ENCODE data around the gene DR1.

GRCh38 chr1:93306920-93307319 is 38.8 kb upstream of the DR1 start:
- TF ChIP-seq EP300 (IDR thresholded peaks at IDR 0.05), result no peak
- no peak for TF ChIP-seq CTCF (IDR thresholded peaks at IDR 0.05)

Measured in sigmoid colon (tissue), 4 donors.